Central memory CD4-positive, alpha-beta T cell (primary cell): ENCODE measurements around the gene AGPAT1.
A peak's percentile ranks its signal among the peaks of the same experiment; 100 is the strongest.
"Not testable (repeated sequence)": the region's sequence is repeated elsewhere in the genome, so short reads cannot be mapped to it uniquely, and the experiment has no call there.

Experiments used
- DNase-seq: peaks from one replicate; pipeline ENCODE4 v3.0.0; 2022

Gene AGPAT1

GRCh38 chr6:32148289-32149091 lies 27.4 kb downstream of the AGPAT1 start:
- DNase-seq: peak; percentile 61

DNA sequence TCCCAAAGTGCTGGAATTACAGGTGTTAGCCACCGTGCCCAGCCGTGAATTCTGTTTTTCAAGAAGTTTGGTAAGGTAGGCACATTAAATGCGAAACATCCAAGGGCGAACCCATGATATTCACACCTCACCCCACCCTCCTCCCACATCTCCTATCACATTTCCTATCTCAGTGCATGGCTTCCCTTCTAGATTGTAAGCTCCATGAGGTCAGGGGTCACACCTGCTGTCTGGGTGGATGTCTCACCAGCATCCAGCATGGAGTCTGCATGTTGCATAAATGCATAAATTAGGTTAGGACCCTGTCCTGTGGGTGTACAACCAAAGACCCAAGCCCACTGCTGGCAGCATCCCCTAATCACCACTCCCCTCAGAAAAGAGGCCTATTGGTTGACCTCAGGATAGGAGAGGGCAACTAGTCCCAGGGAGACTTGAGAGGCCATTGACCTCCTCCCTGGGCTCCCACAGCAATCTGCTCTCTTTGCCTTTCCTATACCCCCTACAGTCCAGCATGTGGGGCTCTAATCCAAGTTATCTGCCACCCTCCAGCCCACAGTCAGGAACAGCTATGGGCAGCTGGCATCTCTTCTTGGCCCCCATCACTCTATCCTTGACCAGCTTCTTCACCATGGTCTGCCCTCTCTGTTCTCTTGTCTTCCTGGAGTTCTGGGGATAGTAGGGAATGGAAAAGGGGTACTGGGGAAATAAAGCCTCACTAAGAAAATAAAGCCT lies 28.3 kb downstream of the AGPAT1 start:
- DNase-seq: no peak

GRCh38 chr6:32146687-32147086 lies 29.2 kb downstream of the AGPAT1 start:
- DNase-seq: no peak

DNA sequence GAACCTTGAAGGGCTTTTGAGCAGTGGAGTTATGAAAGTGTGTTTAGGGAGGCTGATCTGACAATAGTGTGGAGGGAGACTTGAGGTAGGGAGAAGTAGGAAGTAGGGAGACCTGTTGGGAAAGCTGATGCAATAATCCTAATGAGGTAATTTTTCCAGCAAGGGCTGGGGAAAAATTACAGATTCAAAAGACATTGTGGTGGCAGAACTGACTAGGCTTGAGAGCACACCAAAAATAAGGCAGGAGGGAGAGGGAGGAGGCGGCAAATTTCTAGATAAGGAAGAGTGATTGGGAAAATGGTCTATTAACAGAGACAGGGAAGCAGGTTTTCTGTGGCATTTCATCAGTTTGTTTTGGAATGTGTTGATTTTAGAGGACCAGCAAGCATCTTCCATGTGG lies 29.6 kb downstream of the AGPAT1 start:
- DNase-seq: no peak

- DNase-seq: not testable (repeated sequence)
These were observed 31.6 kb downstream of the AGPAT1 start for GRCh38 chr6:32144238-32144637.

DNA sequence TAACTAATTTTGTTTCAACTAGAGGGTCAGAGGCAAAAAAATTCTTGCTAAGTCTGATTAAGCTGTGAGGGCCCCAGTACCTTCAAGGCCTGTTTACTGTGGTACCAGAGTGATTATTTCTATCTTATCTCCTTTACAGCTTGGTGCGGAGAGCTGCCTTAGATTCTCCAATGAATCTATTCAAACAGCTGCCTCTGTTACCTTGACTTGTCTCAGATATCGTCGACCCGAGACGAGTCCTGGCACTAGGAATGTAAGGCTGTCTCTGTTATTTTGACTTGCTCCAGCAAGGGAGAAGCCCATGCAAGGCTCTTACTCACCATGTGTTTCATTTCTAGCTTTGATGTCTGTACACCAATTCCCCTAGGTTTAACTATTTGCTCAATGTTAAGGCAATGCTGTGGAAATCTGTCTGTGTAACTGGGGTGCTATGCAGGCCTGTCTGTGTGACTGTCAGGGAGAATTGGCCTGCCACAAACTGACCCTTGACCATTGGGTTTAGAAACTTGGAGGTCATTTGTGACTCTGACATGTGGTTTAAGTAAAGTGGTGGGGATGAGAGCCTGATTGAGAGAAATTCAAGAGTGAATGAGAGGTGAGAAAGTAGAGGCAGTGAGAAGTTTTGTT lies 35.4 kb downstream of the AGPAT1 start:
- DNase-seq: no peak

DNA sequence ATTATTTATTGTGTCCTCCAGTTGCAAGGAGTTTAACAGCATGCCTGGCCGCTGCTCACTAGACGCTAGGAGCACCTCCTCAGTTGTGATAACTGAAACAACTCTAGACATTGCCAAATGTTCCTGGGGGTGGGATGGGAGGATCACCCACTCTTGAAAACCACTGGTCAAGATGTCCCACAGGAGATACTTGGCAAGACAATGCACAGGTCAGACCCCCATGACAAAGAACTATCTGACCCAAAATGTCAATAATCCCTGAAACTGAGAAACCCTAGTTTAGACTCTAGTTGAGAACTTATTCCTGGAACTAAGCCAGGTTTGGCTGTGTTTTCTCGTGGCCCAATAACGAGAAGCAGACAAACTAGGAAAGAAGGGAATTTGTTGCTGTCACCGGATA lies 36.3 kb downstream of the AGPAT1 start:
- no peak for DNase-seq

DNA sequence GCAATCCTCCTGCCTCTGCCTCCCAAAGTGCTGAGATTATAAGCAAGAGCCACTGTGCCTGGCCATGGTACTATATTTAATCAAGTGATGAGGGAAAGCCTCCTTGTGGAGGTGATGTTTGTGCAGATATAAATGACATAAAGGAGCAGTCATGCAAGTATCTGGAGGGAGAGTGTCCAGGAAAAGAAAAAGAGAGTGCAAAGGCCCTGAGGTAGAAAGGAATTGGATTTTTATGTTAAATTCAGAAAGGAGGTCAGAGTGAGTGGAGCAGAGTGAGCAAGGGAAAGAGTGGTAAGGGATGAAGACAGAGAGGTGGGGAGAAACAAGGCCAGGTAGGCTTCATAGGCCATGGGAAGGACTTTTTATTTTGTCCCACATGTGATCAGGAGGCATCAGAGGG lies 38.4 kb downstream of the AGPAT1 start:
- DNase-seq: no peak

GRCh38 chr6:32133786-32134185 lies 42.1 kb downstream of the AGPAT1 start:
- DNase-seq: no peak

DNA sequence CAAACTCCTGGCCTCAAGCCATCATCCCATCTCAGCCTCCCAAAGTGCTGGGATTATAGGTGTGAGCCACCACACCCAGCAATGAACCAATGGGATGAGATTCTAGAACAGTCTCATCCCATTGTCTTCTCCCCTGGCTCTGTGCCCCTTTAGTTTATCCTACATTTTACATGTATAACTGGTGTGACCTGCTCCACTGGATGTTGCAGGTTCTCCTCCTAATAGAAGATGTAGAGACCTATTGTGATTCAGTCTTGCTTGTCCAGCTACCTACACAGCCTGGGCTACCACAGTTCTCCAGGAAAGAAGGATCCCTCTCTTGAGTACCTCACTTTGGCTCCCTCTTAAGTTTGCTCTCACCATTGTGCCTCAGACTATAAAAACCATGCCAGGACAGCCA lies 43.8 kb downstream of the AGPAT1 start:
- no peak for DNase-seq

- DNase-seq: no peak
These were observed 44.4 kb downstream of the AGPAT1 start for GRCh38 chr6:32131439-32131948.

DNA sequence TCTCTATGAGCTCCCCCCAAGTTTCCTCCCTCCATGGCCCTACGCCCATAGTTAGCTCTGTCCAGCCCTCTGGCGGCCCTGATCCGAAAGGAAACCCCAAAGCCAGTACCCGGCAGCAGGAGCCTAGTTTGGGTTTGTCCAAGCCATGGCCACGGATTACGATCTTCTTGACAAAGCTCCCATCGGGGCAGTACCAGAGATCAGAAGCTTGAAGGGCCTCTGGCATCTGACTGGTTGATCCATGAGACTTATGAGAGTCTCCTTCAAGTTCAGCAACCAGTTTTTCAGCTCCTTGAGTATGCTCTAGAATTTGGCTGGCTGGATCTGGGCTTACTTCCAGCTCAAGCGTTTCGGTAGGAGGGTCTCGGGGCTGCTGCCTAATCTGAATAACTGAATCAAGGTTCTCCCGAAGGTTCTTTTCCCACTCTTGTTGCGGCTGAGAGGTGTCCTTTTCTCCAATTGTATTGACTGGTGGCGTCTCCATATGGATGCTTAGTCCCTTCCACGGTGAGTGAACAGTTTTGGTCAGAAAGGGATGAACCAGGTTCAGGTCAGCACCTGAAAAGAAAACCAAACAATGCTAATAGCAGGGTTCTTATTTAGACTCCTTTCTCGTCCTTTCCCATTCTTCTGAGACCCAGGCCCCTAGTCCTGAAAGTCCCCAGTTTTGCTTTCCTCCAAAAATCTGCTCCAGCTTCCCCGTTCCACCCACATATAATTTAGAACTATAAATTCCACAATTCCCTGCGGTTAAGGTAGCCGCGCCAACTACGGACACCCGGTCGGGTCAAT lies 46.4 kb downstream of the AGPAT1 start:
- DNase-seq: no peak

DNA sequence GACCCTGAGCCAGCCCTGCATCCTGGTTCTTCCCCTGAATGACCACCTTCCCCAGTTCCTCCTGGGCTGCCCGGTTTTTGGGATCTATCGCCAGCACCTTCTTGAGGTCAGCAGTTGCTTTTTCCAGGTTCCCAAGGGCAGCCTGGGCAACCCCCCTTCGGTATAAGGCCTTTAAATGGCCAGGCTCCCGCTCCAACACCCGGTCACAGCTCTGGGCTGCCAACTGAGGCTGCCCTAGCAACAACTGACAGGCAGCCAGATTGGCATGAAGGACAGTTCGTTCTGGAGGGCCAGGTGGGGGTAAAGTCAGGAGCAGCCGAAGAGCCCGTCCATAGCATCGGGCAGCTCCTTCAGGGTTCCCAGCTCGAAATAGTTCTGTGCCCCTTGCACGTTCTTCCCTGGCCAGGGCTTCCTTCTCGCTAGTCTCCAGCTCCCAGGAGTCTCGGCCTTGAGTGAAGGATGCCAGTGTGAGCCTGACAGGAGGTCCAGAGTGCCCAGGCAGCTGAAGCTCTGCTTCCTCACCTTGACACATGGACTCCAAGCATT lies 47.1 kb downstream of the AGPAT1 start:
- no peak for DNase-seq

DNA sequence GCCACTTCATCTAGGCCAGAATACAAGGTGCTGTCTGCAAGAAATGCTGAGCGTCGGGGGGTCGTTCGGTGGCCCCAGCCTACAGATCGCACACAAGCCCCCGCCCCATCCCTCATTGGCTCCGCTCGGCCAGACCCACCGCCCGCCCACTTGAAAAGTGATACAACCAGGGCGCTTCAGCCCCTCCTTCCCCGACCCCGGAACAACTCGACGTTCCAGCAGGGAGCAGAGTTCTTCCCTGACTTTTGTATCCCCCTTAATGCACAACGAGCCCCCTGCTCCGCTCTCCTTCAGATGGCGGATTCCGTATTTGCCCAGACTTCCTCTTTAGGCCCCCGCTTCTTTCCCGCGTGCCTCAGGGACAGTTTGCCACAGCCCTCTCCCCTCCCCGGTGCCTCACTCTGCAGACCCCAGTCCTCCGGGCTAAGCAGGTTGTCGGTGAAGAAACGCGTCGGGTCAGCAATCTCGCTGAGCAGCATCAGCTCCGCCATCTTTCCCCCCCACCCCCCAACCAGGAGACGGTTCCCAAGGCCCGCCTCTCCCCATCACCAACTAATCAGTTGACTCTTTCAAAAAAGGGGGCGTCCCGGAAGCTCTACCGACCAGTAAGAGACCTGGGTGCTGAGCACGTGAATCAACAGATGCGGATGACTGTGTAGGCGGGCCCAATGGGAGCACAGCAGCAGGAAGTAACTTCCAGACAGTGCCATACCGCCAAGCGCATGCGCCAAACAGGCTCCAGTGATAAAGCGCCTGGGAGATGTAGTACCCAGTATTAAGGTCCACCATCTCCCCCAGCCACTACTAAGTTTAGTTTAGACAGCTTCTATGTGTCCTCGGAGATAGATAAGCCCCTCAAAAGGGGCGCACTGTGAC lies 47.9 kb downstream of the AGPAT1 start, which contains the start of gene ATF6B:
Gene ATF6B, minus strand, starts transcription at position 530 of the 876 bp plus-strand sequence. Its CDS starts 39 bp downstream, at position 491.
- DNase-seq: peak; percentile 98

DNA sequence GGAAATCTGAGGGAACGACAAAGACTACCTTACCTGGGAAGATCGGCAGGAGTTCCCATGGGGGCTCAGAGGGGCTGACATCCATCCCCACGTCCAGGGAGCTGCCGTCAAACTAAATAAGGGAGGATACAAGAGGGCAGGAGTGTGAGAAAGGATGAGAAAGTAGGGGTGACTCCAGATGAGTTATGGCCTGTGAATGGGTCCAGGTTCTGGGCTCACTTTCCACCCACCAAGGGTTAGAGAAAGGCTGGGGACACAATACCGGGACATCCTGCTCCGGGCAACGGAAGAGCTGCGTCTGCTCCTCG lies 48.5 kb downstream of the AGPAT1 start:
- DNase-seq: no peak

- DNase-seq: no peak
These were observed 49.0 kb downstream of the AGPAT1 start for GRCh38 chr6:32126880-32127279.

GRCh38 chr6:32123681-32124080 lies 52.2 kb downstream of the AGPAT1 start:
- DNase-seq: no peak

DNA sequence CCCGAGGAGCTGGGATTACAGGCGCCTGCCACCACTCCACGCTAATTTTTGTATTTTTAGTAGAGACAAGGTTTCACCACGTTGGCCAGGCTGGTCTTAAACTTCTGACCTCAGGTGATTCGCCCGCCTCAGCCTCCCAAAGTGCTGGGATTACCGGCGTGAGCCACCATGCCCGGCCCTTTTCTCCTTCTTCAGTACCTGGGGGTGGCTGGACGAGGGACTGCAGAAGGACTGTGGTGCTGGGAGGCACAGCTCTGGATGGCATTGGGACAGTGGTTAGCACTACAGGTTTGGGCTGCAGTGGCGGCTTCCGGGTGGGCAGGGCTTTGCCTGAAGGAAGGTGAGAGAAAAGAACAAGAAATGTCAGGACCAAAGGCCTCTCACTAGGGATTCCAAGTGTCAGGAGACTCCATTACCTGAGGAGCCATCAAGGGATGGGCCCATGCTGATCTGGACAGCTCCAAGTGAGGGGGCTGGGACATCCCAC lies 55.3 kb downstream of the AGPAT1 start:
- no peak for DNase-seq

DNA sequence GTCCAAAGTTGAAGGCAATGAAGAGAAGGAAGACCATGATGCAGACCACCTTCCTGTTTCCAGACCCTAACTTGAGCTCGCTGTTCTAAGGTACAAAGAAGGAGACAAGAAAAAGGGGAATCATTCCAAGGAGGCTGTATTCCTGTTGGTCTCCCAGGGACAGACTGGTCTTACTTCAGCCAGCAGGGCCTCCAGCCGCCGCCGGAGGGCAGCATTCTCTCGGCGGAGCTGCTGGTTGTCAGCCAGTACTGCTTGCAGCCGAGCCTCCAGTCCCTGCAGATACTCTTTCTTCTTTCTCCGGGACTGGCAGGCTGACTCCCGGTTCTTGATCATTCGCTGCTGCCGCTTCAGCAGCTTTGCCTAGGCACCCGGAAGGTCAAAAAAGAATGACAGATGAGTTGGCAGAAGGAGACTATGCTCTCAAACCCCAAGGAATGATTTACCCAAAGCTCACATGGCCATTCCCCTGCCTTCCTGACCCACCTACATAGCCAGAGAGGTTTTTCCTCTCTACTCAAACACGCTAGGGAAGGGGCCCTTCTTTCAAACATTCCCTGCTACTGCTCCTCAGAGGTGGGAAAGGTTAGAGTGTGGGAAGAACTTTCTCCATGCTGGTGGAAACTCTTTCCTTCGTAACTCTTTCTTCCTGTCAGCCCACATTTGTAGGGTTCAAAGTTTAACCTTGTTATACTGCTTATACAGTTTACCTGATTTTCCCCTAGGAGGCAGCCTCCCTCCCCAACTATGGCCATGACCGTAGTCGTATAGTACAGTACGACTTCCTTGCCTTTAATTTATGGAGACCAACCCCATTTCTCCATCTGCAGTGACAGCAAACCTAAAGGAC lies 56.9 kb downstream of the AGPAT1 start:
- peak; percentile 46 for DNase-seq
